ENCODE data around the gene ERCC1.

ERCC1 gene

DNA sequence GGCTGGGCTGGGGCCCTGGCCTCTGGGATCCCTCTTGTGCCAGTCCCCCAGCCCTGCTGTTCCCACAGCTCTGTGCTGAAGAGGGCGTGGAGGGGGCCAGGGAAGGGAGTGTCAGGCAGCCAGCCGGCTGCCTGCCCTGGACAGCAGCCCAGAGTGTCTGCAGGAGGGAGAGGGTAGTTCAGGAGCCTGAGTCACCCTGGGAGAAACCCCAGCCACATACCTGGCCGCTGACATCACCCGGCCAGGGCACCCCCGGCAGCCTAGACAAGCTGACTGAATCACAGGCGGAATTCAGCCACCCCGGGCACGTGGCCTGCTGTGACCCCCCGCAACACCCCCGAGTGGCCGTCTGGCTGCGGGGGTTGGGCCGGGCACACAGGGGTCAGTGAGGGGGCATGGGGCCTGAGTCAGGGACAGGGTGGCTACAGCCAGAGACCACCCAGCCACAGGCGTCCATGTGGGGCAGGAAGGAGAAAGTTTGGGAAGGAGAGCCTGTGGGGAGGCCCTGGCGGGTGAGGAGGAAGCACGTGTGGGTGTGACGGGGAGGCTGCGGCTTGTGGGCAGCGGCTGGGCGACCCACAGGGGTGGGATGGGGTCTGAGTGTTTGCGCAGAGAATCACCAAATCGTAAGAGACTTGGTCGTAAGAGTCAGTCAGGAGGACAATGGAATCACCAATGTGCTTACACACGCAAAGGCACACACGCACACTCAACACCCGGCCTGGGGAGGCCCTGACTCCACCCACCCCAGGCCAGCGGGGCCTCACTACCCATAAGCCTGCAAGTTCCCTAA is 32.2 kb upstream of the ERCC1 start:
- TF ChIP-seq, protein P1, sequence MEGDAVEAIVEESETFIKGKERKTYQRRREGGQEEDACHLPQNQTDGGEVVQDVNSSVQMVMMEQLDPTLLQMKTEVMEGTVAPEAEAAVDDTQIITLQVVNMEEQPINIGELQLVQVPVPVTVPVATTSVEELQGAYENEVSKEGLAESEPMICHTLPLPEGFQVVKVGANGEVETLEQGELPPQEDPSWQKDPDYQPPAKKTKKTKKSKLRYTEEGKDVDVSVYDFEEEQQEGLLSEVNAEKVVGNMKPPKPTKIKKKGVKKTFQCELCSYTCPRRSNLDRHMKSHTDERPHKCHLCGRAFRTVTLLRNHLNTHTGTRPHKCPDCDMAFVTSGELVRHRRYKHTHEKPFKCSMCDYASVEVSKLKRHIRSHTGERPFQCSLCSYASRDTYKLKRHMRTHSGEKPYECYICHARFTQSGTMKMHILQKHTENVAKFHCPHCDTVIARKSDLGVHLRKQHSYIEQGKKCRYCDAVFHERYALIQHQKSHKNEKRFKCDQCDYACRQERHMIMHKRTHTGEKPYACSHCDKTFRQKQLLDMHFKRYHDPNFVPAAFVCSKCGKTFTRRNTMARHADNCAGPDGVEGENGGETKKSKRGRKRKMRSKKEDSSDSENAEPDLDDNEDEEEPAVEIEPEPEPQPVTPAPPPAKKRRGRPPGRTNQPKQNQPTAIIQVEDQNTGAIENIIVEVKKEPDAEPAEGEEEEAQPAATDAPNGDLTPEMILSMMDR (IDR thresholded peaks at IDR 0.05; ENCODE audit: control insufficient read depth, extremely low read depth, insufficient read depth), result no peak
- H3K4me3 ChIP-seq (ENCODE audit: low read depth, low read length), result no peak overlapping the region
- no peak for DNase-seq (ENCODE audit: low read depth)

DNA sequence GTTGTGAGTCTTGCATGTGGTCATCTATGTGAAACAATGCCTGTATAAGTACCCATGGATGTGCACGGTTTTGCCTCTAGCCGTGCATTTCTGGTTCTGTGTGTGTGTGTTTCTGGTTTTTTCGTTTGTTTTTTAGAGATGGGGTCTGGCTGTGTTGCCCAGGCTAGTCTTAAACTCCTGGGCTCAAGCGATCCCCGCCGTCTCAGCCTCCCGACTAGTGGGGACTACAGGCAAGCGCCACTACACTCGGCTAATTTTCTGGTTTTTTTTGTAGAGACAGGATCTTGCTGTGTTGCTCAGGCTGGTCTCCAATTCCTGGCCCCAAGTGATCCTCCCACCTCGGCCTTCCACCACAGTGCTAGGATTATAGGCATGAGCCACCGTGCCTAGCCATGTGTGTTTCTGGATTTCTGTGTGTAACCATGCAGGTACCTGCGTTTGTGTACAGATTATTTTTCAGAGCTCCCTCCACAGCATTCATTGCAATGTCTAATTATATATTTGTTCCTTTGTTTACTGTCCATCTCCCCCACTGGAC is 28.2 kb upstream of the ERCC1 start:
- no peak for DNase-seq (ENCODE audit: low read depth)
- no peak overlapping the region for H3K4me3 ChIP-seq (ENCODE audit: low read depth, low read length)
- TF ChIP-seq, protein P1 (IDR thresholded peaks at IDR 0.05; ENCODE audit: control insufficient read depth, extremely low read depth, insufficient read depth), result no peak

DNA sequence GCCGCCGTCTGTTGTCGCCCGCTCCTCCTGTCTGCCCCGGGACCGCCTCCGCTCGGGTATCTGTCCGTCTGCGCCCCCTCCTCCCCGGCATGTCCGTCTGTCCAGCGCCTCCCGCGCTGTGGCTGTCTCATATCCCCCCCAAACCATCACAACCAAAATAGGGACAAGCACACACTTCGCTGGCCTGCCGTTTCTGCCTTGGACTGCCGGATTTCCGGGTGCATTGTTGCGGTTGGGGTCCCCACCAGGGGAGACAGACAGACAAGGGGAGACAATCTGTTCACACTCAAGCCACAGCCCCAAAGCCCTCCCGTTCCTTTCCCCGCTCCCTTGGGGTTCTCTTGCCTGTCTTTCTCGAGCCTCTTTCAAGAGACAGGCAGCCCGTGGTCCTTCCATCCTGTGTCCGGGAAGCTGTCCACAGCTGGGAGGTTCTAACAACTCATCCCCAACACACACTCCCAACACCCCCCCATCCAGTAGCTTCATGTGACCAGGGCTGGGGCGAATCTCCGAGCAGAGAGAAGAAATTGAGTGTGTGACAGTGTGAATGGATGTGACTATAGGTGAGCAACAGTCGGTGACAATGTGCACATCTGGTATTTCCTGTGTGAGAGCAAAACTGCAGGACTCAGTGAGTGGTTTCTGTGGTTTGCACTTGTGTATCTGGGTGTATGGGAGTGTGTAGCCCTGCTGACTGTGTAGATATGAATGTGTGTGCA is 27.6 kb upstream of the ERCC1 start:
- no peak for DNase-seq (ENCODE audit: low read depth)
- TF ChIP-seq, protein P1 (IDR thresholded peaks at IDR 0.05; ENCODE audit: control insufficient read depth, extremely low read depth, insufficient read depth), result no peak

DNA sequence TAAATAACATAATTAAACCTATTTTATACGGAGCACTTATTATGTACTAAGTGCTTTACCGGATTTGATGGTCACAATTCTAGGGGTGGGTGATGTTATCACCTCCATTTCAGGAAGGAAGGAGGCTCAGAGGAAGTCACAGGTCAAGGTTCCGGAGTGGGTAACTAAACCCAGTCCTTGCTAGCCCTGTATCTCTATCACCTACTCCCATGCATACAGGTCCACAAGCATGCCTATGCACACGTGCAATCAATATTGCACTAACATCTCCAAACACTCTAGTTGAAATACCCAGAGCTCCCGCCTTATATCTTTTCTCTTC is 26.3 kb upstream of the ERCC1 start:
- no peak for DNase-seq (ENCODE audit: low read depth)
- H3K4me3 ChIP-seq (ENCODE audit: low read depth, low read length), result peak overlapping the region; percentile 55
- TF ChIP-seq, protein P1 (IDR thresholded peaks at IDR 0.05; ENCODE audit: control insufficient read depth, extremely low read depth, insufficient read depth), result no peak

More for the DNA sequence above, 27.6 kb upstream of the ERCC1 start:
- H3K4me3 ChIP-seq (ENCODE audit: low read depth, low read length), result peak overlapping the region; percentile 52

DNA sequence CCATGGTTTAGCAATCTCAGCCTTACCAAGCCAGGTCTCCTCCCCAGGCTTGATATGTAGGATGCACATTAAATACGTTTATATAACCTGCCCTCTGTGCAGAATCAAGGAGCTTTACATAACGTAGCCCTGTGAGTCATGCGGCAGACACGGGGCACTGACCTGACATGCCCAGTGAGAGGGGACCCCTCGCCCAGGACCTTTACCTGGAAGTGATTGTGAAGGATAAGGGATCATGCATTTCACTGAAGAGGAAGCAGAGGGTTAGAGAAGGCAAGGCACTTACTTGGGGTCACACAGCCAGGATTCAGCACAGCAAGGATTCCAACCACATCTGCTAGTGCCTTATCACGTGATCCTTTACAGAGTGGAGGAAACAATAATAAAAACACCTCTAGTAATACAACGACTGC is 25.2 kb upstream of the ERCC1 start:
- DNase-seq (ENCODE audit: low read depth), result no peak
- H3K4me3 ChIP-seq (ENCODE audit: low read depth, low read length), result no peak overlapping the region
- TF ChIP-seq, protein P1 (IDR thresholded peaks at IDR 0.05; ENCODE audit: control insufficient read depth, extremely low read depth, insufficient read depth), result no peak

DNA sequence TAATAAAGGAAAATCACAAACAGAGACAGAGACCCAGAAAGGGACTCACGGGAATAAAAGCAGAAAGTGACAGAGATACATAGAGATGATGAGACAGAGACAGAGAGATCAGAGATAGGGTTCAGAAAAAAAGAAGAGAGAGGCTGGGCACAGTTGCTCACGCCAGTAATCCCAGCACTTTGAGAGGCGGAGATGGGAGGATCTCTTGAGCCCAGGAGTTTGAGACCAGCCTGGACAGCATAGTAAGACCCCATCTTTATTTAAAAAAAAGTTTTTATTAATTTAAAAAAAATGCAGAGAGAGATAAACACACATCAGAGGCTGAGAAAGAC is 24.7 kb upstream of the ERCC1 start:
- H3K4me3 ChIP-seq (ENCODE audit: low read depth, low read length), result no peak overlapping the region
- no peak for DNase-seq (ENCODE audit: low read depth)
- TF ChIP-seq, protein P1 (IDR thresholded peaks at IDR 0.05; ENCODE audit: control insufficient read depth, extremely low read depth, insufficient read depth), result no peak

Measured in LNCaP clone FGC (cell line).